GM04504 (cell line): ENCODE measurements around the gene SLC35G6.
"Not testable (repeated sequence)": the region's sequence is repeated elsewhere in the genome, so short reads cannot be mapped to it uniquely, and the experiment has no call there.

Experiments
- DNase-seq: peaks from one replicate; pipeline ENCODE4 v3.0.0-alpha.2; 2012; ENCODE audit warnings: low read depth

Gene SLC35G6

DNA sequence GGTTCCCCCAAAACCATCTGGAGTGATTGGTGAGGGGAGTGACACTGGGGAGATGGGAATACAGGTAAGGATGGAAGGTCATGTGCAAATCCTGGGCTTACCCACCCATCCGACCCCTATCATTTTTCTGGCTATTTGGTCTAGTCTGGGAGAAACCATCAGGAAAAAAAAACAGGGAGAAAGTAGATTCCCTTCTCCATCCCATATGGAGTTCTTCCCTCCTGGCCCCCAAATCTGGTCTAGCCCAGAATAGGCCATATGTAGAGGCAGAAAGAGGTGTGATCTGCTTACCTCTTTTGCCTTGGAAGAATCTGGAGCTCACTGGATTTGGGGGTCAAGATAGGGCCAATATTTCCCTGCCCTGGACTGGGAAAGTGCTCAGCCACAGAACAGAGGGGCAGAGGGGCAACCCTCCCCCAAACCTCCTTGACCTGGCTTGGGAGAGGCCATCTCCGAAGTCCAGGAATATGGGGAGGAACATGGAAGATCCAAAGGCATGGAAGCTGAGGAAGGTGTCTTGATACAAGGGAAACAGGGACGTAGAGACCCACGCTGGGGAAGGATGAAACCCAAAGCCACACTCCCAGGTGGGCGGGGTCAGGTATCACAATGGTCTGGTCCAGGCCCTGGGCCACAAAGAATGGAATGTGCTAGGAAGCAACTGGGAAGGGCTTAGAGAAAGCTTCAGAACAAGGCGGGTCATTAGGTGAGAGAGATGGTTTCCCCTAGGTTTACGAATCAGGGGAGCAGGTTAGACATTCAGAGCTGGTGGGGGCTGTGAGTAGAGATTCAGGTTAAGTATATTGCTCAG is 20.2 kb upstream of the SLC35G6 start:
- no peak for DNase-seq

DNA sequence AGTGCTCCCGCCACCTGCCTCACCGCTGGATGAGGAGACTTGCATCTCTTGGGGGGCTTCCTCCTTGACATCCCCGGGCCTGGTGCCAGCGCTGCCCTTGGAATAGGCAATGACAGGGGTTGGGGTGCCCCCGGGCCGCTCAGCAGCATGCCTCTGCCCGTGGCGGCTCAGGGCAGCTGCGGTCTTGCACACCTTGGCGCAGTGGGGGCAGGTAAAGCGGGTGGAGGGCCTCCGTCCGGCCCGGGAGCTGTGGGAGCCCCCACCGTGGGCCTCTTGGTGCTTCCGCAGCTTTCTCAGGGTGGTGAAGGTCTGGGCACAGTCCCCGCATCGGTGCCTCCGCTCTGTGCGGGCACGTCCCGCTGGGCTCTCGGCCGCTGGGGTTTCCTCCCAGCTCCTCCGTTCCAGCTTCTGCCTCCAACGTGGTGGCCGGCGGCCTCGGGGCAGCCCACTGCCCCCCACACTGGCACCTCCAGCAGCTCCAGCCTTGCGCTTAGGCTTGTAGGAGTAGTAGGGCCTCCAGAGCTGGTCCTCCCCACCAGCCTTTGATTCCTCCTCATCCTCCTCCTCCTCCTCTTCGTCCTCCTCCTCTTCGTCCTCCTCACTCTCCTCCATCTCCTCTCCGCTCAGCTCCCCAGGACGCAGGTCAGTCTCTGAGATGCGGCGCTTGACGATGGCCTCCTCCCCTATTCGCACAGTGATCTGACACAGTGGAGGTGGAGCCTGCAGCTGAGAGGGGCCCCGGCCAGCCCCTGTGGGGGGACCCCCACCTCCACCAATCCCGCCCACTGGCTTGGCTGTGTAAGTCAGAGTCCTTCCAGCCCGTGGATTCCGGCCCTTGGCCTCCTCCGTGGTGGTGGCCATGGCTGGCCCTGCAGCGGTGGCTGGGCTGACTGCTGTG is 18.5 kb upstream of the SLC35G6 start:
- DNase-seq: no peak

DNA sequence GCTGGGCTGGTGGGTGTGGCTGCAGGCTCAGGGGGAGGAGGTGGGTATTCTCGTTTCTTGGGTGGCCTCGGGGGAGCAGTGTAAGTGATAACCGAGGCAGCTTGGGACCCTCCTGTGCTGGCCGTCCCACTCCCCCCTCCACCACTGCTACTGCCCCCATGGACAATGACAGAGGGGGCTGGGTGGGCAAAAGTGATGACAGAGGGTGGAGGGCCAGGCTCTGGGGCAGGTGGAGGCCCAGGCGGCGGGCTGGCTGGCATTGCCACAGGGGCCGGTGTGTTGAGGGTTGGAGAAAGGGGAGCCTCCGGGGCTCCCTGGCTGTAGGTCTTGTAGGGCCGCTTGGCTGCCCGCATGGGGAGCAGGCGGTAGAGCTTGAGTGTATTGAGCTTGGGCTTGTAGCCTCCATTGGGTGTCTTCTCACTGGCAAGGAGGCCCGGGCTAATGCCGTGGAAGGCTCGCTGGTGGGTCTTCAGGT is 17.8 kb upstream of the SLC35G6 start:
- no peak for DNase-seq

GRCh38 chr17:7464081-7464480 is 17.2 kb upstream of the SLC35G6 start:
- no peak for DNase-seq

DNA sequence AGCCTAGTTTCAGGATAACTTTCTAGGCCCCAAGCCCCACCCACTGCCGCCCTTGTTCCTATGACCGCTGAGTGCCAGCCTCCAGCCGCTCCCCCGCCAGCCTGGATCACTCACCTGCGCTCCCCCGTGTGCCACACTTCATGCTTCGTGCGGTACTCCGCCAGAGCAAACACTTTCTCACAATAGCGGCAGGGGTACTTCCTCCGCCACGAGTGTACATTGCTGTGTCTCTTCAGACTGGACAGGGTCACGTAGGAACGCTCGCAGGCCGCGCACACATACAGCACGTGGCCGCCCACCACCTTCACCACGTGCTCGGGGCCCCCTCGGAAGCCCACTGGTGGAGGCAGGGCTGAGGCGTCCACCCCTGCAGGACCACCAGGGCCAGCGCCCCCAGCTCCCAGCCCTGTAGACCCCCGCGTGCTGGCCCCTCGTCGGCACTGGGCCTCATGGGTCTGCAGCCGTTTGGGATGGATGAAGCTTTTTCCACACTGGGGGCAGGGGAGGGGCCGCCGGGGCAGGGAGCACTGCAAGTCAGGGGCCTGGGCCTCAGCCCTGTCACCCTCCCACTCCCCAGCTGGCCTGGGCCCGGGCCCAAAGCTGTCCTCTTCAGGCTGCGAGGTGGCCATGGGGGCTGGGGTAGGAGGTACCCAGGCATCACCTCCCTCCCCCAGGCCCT is 15.5 kb upstream of the SLC35G6 start:
- DNase-seq: no peak

DNA sequence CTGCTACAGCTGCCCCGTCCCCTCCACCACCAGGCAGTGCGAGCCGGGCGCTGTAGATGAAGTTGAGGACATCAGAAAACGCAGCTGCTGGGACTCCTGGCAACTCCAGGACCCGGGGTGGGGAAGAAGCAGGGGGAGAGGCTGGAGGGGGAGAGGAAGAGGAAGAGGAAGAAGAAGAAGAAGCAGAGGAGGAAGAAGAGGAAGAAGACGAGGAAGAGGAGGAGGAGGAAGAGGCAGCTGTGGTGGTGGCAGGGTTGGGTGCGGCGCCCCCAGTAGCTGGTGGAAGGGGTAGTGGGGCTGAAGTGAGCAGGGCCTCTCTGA is 15.0 kb upstream of the SLC35G6 start:
- DNase-seq: no peak

DNA sequence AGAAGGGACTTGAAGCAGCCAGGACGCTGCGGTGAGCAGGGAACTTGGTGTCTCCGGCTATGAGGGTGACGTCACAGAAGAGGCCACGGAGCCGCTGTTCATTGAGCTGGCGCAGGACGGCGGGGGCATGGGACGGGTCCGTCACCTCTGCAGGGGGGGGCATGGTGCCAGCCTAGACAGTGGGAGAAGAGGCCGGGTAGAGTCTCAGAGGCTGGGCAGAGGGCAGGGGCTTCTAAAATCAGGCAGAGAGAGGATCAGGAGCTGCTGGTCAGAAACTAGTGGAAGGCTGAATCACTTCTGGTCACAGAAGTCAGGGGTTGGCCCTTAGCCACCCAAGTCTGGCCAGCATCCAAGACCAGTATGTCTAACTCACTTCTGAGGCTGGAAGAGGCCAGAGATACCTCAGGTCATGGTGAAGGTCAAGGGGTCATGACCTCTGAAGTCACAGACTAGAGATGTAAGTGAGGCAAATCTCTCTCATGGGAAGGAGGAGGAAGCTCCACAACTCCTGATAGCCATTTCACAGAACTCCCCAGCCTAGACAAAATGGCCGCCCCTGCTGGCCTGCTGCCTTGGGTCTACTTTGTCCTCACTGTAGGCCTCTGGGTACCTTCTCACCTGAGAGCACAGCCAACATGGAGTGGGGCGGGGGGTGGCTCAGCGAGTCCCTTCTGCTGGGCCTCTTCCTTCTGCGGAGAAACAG is 14.5 kb upstream of the SLC35G6 start:
- no peak for DNase-seq

DNA sequence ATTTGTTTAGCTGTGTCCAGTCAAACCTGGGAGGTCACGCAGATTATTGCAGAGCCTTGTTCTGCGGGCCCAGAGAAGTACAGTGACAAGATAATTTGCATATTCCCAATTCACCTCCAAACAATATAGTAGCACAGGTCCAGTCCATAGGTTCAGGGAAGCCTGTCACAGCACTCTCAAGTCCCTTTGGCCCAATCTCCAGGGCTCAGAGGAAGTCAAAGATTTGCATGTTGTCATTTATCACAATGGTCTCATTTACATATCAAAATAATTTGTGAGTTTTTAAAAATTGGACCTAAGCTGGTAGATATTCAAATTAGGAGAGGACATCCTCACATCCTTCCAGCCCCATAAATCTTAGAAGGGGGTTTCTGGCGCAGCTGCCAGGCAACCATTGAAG is 13.7 kb upstream of the SLC35G6 start:
- DNase-seq: no peak

GRCh38 chr17:7468290-7468689 is 13.0 kb upstream of the SLC35G6 start:
- DNase-seq: no peak

DNA sequence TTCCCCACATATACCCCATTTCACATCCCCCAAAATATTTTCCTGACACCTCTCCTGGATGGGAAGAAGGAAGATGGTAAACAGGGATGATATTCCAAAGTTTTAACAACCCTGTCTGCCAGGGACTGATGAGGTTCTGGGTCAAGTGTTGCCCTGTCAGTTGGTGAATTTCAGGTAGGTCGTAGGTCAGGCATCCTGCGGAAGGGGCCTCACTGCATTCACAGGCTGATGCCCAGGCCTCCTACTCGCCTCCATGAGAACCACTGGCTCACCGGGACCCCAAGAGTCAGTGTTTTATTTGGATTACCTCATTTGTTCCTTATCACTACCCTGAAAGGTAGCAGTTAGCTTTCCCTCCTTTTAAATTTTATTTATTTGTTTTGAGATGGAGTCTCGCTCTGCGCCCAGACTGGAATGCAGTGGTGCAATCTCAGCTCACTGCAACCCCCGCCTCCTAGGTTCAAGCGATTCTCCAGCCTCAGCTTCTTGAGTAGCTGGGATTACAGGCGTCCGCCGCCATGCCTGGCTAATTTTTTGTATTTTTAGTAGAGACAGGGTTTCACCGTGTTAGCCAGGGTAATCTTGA is 12.3 kb upstream of the SLC35G6 start:
- no peak for DNase-seq

DNA sequence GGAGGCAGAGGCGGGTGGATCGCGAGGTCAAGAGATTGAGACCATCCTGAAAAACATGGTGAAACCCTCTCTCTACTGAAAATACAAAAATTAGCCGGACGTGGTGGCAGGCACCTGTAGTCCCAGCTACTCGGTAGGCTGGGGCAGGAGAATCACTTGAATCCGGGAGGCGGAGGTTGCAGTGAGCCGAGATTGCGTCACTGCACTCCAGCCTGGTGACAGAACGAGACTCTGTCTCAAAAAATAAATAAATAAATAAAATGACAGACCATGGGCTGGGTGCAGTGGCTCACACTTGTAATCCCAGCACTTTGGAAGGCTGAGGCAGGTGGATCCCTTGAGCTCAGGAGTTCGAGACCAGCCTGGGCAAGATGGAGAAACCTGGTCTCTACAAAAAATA is 11.4 kb upstream of the SLC35G6 start:
- not testable (repeated sequence) for DNase-seq

- not testable (repeated sequence) for DNase-seq
These were observed 10.7 kb upstream of the SLC35G6 start for GRCh38 chr17:7470457-7470973.

DNA sequence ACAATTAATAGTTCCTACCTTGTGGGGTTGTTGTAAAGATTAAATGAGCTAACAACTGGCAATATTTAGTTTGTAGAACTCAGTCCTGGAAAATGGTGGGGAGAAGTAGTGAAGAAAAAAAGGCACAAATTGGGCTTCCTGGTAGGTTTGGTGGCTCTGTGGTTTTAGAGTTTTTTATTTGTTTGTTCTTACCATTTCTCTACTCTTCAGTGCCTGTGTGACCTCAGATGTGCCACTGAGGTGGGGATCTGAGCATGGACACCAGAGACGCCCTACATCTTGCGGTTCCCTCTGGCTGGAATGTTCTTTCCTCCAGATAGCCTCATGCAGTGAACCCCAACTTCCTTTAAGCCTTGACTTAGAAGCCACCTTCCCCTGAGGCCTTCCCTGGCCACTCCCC is 9.5 kb upstream of the SLC35G6 start:
- no peak for DNase-seq

DNA sequence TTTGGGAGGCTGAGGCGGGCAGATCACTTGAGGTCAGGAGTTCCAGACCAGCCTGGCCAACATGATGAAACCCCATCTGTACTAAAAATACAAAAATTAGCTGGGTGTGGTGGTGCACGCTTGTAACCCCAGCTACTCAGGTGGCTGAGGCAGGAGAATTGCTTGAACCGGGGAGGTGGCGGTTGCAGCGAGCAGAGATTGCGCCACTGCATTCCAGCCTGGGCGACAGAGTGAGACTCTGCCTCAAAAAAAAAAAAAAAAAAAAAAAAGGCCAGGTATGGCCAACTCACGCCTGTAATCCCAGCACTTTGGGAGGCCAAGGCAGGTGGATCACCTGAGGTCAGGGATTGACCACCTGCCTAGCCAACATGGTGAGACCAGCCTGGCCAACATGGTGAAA is 6.5 kb upstream of the SLC35G6 start:
- not testable (repeated sequence) for DNase-seq

DNA sequence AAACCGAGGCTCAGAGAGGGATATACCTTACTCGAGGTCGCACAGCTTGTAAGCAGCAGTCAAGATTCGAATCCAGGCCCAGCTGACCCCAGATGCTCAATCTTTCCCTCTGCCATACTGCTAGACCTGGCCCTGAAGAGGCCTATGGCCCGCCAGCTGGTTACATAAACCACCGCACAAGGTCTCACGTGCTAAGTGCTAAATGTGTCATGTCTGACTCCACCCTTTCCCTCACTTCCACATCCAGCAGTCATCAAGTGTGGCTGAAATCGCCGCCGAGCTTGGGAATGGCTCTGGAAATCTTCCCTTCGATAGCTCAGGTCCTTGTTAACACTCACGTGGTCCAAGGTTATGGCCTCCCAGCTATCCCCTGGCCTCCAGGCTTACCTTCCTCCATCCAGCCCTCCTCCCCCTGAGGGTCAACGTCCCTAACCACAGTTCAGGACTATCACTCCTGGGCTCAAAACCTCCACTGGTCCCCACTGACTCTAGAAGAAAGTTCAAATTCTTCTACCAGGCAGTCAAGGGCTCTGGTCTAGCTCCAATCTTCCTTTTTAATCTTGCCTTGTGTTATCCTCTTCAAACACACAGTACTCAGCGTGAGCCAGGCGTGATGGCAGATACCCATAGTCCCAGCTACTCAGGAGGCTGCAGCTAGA is 5.4 kb upstream of the SLC35G6 start:
- DNase-seq: peak; percentile 75

- peak; percentile 10 for DNase-seq
These were observed 4.8 kb upstream of the SLC35G6 start for GRCh38 chr17:7476494-7476893.

DNA sequence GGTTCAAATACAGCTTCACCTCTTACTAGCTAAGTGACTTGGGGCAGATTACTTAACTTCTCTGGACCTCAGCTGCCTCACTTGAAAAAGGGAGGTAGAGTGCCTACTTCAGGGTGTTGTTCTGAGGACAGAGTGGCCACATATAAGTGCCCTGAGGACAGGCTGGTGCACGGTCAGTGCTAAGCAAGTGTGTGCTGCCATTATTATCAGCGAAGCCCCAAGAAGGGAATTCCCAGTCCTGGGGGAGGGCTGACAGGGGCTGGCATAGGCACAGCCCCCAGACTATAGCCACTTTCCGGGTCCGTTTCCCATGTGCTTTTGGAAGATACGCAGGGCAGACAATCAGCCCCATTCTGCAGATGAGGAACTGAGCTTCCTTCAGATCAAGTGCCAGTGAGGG is 4.3 kb upstream of the SLC35G6 start:
- DNase-seq: no peak

GRCh38 chr17:7477392-7478275 is 3.6 kb upstream of the SLC35G6 start:
- peak; percentile 83 for DNase-seq

GRCh38 chr17:7478276-7479212 is 2.7 kb upstream of the SLC35G6 start:
- peak; percentile 10 for DNase-seq
